ENCODE measurements around the gene CBR1. TPM values are rescaled to one million over a fixed set of nuclear protein-coding genes. Genes with fewer than 3 reads are reported as not detected.

CBR1 gene
- total and polyA plus RNA-seq, 12 donors = 38.3 to 602 (median 107) TPM

GRCh38 chr21:36063375-36064084, 6.3 kb upstream of the CBR1 start:
- TF ChIP-seq CTCF (IDR thresholded peaks at IDR 0.05) (no peak), POLR2A (IDR thresholded peaks at IDR 0.05) (no peak)
- Histone ChIP-seq H3K9me3 (replicated peaks in 1 of 3) (no peaks in the 10 kb centered on the region), H3K27ac (no peak overlapping the region), H3K4me3 (no peak overlapping the region), H3K27me3 (no peaks in the 10 kb centered on the region), H3K36me3 (replicated peaks in 1 of 2) (peaks cover 0 to 1% of the 10 kb centered on the region in 2 donors), H3K4me1 (replicated peaks in 1 of 2) (peaks cover 0 to 16% of the 10 kb centered on the region in 2 donors)
- WGBS, 4 donors = 84 to 93% (median 89%) methylated on average over 14 of the region's 14 CpGs
- peak in 1 of 7 donors; percentile 41 for DNase-seq
- intact Hi-C loops (cut with DNase I) = no loop called here

- H3K4me3 ChIP-seq = no peak overlapping the region
- no peak for DNase-seq
- H3K9me3 ChIP-seq (replicated peaks in 1 of 3) = no peaks in the 10 kb centered on the region
- intact Hi-C loops (cut with DNase I) = no loop called here
- H3K27me3 ChIP-seq = no peaks in the 10 kb centered on the region
- WGBS, 4 donors = 84 to 93% (median 87%) methylated on average over 4 of the region's 4 CpGs
- no peak overlapping the region for H3K27ac ChIP-seq
- H3K36me3 ChIP-seq (replicated peaks in 1 of 2) = no peaks in the 10 kb centered on the region
- H3K4me1 ChIP-seq (replicated peaks in 1 of 2) = peaks cover 0 to 11% of the 10 kb centered on the region in 2 donors
- no peak for TF ChIP-seq CTCF (IDR thresholded peaks at IDR 0.05)
- TF ChIP-seq POLR2A (IDR thresholded peaks at IDR 0.05) = no peak
Observed at GRCh38 chr21:36064085-36064460, 5.8 kb upstream of the CBR1 start.

- no peak for TF ChIP-seq CTCF (IDR thresholded peaks at IDR 0.05)
- TF ChIP-seq POLR2A (IDR thresholded peaks at IDR 0.05) = no peak
- Histone ChIP-seq H3K4me3 (no peak overlapping the region), H3K27me3 (no peaks in the 10 kb centered on the region), H3K4me1 (replicated peaks in 1 of 2) (peaks cover 5 to 15% of the 10 kb centered on the region in 2 donors), H3K27ac (no peak overlapping the region), H3K36me3 (replicated peaks in 1 of 2) (no peaks in the 10 kb centered on the region), H3K9me3 (replicated peaks in 1 of 3) (no peaks in the 10 kb centered on the region)
- intact Hi-C loops (cut with DNase I) = no loop called here
- 32 to 63% (median 54%) methylated on average over 3 of the region's 3 CpGs for WGBS, 4 donors
- peak in 1 of 7 donors; percentile 19 for DNase-seq
Observed at GRCh38 chr21:36065497-36066036, 4.3 kb upstream of the CBR1 start.

- Histone ChIP-seq H3K4me3 (no peak overlapping the region), H3K4me1 (replicated peaks in 1 of 2) (peaks cover 10 to 32% of the 10 kb centered on the region in 2 donors), H3K27ac (peak overlapping the region in 4 of 5 donors; percentile 45 to 88 (median 70)), H3K36me3 (replicated peaks in 1 of 2) (peaks cover 0 to 23% of the 10 kb centered on the region in 2 donors), H3K9me3 (replicated peaks in 1 of 3) (no peaks in the 10 kb centered on the region), H3K27me3 (no peaks in the 10 kb centered on the region)
- WGBS, 4 donors = 95 to 98% (median 95%) methylated on average over 5 of the region's 5 CpGs
- TF ChIP-seq CTCF (IDR thresholded peaks at IDR 0.05) = no peak
- TF ChIP-seq POLR2A (IDR thresholded peaks at IDR 0.05) = no peak
- peak in 1 of 7 donors; percentile 42 for DNase-seq
- intact Hi-C loops (cut with DNase I) = no loop called here
Observed at GRCh38 chr21:36068748-36069398, 951 bp upstream of the CBR1 start.

Measured in adrenal gland (tissue), 12 donors.